Activated T-cell treated with anti-CD3 and anti-CD28 coated beads, Interleukin-2, amount 50 U/mL, for 48 hours (primary cell): ENCODE data around the gene ARHGAP12.
"Not testable (repeated sequence)": the region's sequence is repeated elsewhere in the genome, so short reads cannot be mapped to it uniquely, and the experiment has no call there.

Experiments used
- DNase-seq, 2 experiments: peaks; one replicate each; pipeline ENCODE4 v3.0.0-alpha.2; 2020

ARHGAP12 gene

GRCh38 chr10:31928549-31929260 lies at the start of gene ARHGAP12:
ARHGAP12 (minus strand) TSS chr10:31928831; CDS start chr10:31908855, 19,976 bp downstream.
- DNase-seq = peak; percentile 88 to 90

- no peak for DNase-seq
These were observed 49.5 kb upstream of the ARHGAP12 start for GRCh38 chr10:31978156-31978483.

GRCh38 chr10:31977440-31978155 lies 49.0 kb upstream of the ARHGAP12 start:
- no peak for DNase-seq

GRCh38 chr10:31975157-31975765 lies 46.6 kb upstream of the ARHGAP12 start:
- no peak for DNase-seq

- no peak for DNase-seq
These were observed 45.9 kb upstream of the ARHGAP12 start for GRCh38 chr10:31974434-31975124.

- DNase-seq = no peak
These were observed 43.9 kb upstream of the ARHGAP12 start for GRCh38 chr10:31972519-31973041.

- DNase-seq = not testable (repeated sequence)
These were observed 41.2 kb upstream of the ARHGAP12 start for GRCh38 chr10:31969847-31970246.

GRCh38 chr10:31963589-31963980 lies 35.0 kb upstream of the ARHGAP12 start:
- DNase-seq = no peak

GRCh38 chr10:31962826-31963588 lies 34.4 kb upstream of the ARHGAP12 start:
- DNase-seq = no peak

GRCh38 chr10:31961277-31962074 lies 32.8 kb upstream of the ARHGAP12 start:
- peak; percentile 23 for DNase-seq

GRCh38 chr10:31959461-31960173 lies 31.0 kb upstream of the ARHGAP12 start:
- DNase-seq = no peak

- DNase-seq = no peak
These were observed 30.2 kb upstream of the ARHGAP12 start for GRCh38 chr10:31958856-31959255.

GRCh38 chr10:31956200-31956946 lies 27.7 kb upstream of the ARHGAP12 start:
- DNase-seq = no peak

GRCh38 chr10:31954410-31955191 lies 26.0 kb upstream of the ARHGAP12 start:
- DNase-seq = no peak

GRCh38 chr10:31953480-31953879 lies 24.8 kb upstream of the ARHGAP12 start:
- DNase-seq = no peak

GRCh38 chr10:31953080-31953479 lies 24.4 kb upstream of the ARHGAP12 start:
- no peak for DNase-seq

- DNase-seq = no peak
These were observed 23.4 kb upstream of the ARHGAP12 start for GRCh38 chr10:31952066-31952465.

- DNase-seq = no peak
These were observed 20.6 kb upstream of the ARHGAP12 start for GRCh38 chr10:31949266-31949665.

GRCh38 chr10:31948021-31948420 lies 19.4 kb upstream of the ARHGAP12 start:
- no peak for DNase-seq
